ENCODE data around the gene SLC25A13.

SLC25A13 gene

DNA sequence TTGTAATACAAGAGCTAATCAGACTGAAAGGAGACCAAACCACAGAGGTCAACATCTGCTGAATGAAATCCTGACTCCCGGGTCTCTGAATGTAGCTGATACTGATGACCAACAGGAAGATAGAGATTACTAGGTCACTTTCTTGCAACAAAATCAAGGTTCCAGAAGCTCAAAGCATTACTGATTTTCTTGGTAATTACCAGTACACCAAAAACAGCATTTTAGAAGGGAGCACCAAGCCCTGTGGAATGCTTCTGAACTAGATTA, 177.7 kb downstream of the SLC25A13 start:
- FAIRE-seq (no peak), DNase-seq (ENCODE audit: insufficient read length, low spot score) (no peak)
- TF ChIP-seq, protein P1, sequence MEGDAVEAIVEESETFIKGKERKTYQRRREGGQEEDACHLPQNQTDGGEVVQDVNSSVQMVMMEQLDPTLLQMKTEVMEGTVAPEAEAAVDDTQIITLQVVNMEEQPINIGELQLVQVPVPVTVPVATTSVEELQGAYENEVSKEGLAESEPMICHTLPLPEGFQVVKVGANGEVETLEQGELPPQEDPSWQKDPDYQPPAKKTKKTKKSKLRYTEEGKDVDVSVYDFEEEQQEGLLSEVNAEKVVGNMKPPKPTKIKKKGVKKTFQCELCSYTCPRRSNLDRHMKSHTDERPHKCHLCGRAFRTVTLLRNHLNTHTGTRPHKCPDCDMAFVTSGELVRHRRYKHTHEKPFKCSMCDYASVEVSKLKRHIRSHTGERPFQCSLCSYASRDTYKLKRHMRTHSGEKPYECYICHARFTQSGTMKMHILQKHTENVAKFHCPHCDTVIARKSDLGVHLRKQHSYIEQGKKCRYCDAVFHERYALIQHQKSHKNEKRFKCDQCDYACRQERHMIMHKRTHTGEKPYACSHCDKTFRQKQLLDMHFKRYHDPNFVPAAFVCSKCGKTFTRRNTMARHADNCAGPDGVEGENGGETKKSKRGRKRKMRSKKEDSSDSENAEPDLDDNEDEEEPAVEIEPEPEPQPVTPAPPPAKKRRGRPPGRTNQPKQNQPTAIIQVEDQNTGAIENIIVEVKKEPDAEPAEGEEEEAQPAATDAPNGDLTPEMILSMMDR (IDR thresholded peaks at IDR 0.05; ENCODE audit: insufficient read depth, missing control alignments) = no peak

DNA sequence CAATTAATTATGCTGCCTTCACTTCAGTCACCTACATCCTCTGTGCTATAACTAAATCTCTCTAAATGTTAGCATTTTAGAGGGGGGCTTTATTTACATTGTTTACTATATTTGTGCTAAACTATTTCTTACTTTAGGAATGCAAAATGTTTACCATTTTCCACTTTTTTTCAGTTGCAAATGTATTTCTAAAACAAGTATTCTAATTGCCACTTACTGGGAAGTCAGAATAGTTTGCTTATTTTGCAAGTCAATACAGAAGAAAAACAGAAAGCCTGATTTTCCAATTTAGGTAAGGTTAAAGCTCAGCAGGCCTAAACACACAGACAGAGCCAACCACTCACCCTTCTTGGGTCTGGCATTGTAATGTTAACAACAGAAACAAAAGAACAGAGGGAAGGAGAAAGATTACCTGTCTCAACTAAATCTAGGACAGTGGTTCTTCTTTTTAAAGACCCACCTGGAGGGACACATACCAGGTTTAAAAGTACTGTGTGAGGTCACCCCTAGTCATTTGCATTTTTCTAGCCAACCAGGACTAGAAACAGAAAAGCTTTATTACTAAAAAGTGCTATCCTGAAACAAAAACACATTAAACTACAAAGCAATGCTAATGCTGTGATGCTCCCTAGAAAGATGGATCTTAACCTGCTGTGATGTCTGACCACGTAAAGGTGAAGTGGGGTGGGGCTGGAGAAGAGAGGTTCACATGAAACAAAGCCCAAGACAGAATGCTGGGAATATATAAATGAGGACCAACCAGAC, 178.2 kb downstream of the SLC25A13 start:
- no peak for DNase-seq (ENCODE audit: insufficient read length, low spot score)
- FAIRE-seq = no peak
- TF ChIP-seq, protein P1 (IDR thresholded peaks at IDR 0.05; ENCODE audit: insufficient read depth, missing control alignments) = no peak

DNA sequence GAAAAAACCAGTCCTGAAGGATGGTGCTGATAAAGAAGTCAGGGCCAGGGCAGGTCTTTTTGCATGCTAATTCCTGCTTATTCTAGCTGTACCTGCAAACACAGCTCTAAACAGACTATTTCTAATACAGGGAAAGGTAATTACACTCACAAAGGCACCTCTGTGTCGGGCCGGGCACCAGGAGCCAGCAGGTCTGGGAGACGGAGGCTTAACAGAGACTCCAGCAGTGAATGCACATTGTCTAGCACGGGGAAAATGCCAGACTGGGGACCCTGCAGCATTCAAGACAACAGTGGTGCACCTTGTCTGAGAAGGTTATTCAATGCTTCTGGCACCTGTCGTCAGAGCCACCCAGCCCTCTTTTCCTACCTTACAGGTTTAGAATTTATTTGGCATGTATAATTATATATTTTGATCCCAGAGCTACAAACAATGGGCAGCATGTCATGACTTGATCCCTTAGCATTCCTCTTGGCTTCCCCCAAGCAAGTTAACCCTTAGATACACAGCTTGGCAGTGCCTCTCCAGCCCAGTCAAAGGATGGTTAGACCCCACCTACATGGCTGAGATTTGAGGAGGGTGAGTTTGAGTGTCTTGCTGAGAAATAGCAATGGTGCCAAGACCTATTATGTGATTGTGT, 185.2 kb downstream of the SLC25A13 start:
- FAIRE-seq (no peak), DNase-seq (ENCODE audit: insufficient read length, low spot score) (no peak)
- TF ChIP-seq, protein P1 (IDR thresholded peaks at IDR 0.05; ENCODE audit: insufficient read depth, missing control alignments) = no peak

GRCh38 chr7:96135241-96135640, 186.7 kb downstream of the SLC25A13 start:
- TF ChIP-seq, protein P1 (IDR thresholded peaks at IDR 0.05; ENCODE audit: insufficient read depth, missing control alignments) = no peak
- FAIRE-seq (no peak), DNase-seq (ENCODE audit: insufficient read length, low spot score) (no peak)

DNA sequence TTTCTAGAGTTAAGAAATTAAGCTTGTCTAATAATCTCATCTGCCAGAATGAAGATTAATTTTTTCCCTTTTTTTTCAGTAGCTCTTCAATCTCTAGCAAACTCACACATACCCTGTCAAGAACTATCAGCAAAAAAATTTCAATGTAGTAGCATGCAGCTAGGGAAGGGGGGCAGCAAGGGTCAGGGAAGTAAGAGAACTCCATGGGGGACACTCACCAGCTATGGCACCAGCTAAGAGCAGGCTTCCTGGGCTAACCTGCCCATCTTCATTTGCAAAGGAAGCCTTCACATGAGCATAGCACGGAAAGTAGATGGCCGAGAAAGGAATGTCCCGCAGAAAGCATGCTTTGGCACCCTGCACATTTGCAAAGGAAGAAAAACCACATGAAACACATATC, 190.4 kb downstream of the SLC25A13 start:
- no peak for DNase-seq (ENCODE audit: insufficient read length, low spot score)
- TF ChIP-seq, protein P1 (IDR thresholded peaks at IDR 0.05; ENCODE audit: insufficient read depth, missing control alignments) = peak; percentile 26
- FAIRE-seq = no peak

- DNase-seq (ENCODE audit: insufficient read length, low spot score) (no peak), FAIRE-seq (no peak)
- TF ChIP-seq, protein P1 (IDR thresholded peaks at IDR 0.05; ENCODE audit: insufficient read depth, missing control alignments) = no peak
Observed at GRCh38 chr7:96127746-96128145, 194.2 kb downstream of the SLC25A13 start.

DNA sequence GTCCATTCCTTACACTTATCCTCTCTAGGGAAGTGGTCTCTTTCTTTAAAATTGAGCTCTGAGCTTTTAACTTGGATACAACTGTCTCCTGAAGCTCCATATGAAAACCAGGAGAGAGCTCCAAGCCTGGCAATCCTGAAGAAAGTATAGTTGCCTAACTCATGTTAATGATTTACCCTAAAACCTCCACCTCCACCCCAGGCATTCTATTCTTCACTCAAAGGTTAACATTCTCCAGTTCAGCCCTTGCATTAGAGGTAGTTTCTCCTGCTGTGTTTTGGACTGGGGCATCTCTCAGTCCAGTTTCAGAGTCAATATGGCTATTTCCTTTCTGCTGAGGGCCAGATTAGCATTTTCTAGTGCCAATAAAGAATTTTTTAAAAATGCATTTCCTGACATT, 195.5 kb downstream of the SLC25A13 start:
- TF ChIP-seq, protein P1 (IDR thresholded peaks at IDR 0.05; ENCODE audit: insufficient read depth, missing control alignments) = no peak
- no peak for FAIRE-seq
- no peak for DNase-seq (ENCODE audit: insufficient read length, low spot score)

Measured in D721Med (cell line).